ENCODE results near the gene CUX1. TPM values are rescaled to one million over a fixed set of nuclear protein-coding genes. Genes with fewer than 3 reads are reported as not detected.

The CUX1 gene
- total and polyA plus RNA-seq, 2 of the 13 experiments (the other 11 are each of a cell fraction or from before 2014, with no cell fraction given) = 13.7 to 14.9 TPM

DNA sequence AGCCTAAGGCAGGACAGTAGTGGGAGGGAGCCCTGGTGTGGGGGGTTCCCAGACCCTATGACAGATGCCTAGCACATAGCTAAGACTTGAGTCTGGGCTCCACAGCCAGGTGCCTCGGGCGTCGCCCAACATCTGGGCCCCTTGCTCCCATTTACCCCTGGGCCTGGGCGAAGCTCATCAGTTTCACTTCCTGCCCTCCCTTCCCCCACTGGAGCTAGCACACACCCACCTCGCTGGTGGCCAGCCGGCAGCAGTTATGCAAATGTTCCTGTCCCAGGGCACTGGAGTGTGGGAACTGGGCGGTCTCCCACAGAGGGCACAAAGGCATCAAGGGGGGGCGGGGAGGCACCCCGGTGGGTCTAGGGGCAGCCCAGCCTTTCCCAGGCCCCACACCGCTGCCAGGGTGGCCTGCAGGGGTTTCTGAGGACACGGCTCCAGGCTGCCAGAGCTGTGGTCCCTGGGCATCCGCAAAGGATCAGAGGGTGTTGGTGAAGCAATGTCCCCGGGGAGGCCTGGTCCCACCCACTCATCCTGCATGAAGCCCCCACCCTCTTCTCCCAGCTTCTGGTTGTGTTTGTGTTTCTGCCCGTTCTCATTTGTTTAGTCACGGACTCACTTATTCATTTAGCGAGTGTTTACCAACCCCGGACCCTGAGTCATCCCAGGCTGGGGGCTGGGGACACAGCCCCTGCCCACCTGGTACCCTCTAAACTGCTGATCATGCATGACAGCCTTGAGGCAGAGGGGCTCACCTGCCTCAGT lies 489.7 kb downstream of the CUX1 start (continued):
- TF ChIP-seq, protein P1, sequence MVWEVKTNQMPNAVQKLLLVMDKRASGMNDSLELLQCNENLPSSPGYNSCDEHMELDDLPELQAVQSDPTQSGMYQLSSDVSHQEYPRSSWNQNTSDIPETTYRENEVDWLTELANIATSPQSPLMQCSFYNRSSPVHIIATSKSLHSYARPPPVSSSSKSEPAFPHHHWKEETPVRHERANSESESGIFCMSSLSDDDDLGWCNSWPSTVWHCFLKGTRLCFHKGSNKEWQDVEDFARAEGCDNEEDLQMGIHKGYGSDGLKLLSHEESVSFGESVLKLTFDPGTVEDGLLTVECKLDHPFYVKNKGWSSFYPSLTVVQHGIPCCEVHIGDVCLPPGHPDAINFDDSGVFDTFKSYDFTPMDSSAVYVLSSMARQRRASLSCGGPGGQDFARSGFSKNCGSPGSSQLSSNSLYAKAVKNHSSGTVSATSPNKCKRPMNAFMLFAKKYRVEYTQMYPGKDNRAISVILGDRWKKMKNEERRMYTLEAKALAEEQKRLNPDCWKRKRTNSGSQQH (CRISPR knock-in tag; IDR thresholded peaks at IDR 0.05; ENCODE audit: low read depth) = no peak
- TF ChIP-seq, protein P2, sequence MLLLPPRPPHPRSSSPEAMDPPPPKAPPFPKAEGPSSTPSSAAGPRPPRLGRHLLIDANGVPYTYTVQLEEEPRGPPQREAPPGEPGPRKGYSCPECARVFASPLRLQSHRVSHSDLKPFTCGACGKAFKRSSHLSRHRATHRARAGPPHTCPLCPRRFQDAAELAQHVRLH (CRISPR knock-in tag; IDR thresholded peaks at IDR 0.05; ENCODE audit: borderline replicate concordance, low read depth) = no peak; the same call in 1 of the 2 replicates
- no peak for TF ChIP-seq RFXANK (CRISPR knock-in tag; IDR thresholded peaks at IDR 0.05)
- TF ChIP-seq HOXA9 (CRISPR knock-in tag; IDR thresholded peaks at IDR 0.05; ENCODE audit: borderline replicate concordance) = no peak
- TF ChIP-seq ZNF432 (CRISPR knock-in tag; IDR thresholded peaks at IDR 0.05; ENCODE audit: borderline replicate concordance) = no peak
- TF ChIP-seq ZNF12 (CRISPR knock-in tag; IDR thresholded peaks at IDR 0.05) = no peak
- TF ChIP-seq, protein P3, sequence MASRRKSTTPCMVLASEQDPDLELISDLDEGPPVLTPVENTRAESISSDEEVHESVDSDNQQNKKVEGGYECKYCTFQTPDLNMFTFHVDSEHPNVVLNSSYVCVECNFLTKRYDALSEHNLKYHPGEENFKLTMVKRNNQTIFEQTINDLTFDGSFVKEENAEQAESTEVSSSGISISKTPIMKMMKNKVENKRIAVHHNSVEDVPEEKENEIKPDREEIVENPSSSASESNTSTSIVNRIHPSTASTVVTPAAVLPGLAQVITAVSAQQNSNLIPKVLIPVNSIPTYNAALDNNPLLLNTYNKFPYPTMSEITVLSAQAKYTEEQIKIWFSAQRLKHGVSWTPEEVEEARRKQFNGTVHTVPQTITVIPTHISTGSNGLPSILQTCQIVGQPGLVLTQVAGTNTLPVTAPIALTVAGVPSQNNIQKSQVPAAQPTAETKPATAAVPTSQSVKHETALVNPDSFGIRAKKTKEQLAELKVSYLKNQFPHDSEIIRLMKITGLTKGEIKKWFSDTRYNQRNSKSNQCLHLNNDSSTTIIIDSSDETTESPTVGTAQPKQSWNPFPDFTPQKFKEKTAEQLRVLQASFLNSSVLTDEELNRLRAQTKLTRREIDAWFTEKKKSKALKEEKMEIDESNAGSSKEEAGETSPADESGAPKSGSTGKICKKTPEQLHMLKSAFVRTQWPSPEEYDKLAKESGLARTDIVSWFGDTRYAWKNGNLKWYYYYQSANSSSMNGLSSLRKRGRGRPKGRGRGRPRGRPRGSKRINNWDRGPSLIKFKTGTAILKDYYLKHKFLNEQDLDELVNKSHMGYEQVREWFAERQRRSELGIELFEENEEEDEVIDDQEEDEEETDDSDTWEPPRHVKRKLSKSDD (CRISPR knock-in tag; IDR thresholded peaks at IDR 0.05; ENCODE audit: low read depth) = no peak
- TF ChIP-seq, protein P4, sequence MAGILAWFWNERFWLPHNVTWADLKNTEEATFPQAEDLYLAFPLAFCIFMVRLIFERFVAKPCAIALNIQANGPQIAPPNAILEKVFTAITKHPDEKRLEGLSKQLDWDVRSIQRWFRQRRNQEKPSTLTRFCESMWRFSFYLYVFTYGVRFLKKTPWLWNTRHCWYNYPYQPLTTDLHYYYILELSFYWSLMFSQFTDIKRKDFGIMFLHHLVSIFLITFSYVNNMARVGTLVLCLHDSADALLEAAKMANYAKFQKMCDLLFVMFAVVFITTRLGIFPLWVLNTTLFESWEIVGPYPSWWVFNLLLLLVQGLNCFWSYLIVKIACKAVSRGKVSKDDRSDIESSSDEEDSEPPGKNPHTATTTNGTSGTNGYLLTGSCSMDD (CRISPR knock-in tag; IDR thresholded peaks at IDR 0.05) = no peak
- TF ChIP-seq SMAD9 (CRISPR knock-in tag; IDR thresholded peaks at IDR 0.05) = no peak
- TF ChIP-seq BRD4 (CRISPR knock-in tag; IDR thresholded peaks at IDR 0.05) = no peak
- no peak for TF ChIP-seq CBFB (CRISPR knock-in tag; IDR thresholded peaks at IDR 0.05)
- TF ChIP-seq ASH2L (IDR thresholded peaks at IDR 0.05; ENCODE audit: insufficient read length, low read depth, low read length) = no peak
- TF ChIP-seq NCOA5 (CRISPR knock-in tag; IDR thresholded peaks at IDR 0.05) = no peak
- no peak for TF ChIP-seq TCF7L2 (IDR thresholded peaks at IDR 0.05; ENCODE audit: low read depth, low read length)
- TF ChIP-seq, protein P5, sequence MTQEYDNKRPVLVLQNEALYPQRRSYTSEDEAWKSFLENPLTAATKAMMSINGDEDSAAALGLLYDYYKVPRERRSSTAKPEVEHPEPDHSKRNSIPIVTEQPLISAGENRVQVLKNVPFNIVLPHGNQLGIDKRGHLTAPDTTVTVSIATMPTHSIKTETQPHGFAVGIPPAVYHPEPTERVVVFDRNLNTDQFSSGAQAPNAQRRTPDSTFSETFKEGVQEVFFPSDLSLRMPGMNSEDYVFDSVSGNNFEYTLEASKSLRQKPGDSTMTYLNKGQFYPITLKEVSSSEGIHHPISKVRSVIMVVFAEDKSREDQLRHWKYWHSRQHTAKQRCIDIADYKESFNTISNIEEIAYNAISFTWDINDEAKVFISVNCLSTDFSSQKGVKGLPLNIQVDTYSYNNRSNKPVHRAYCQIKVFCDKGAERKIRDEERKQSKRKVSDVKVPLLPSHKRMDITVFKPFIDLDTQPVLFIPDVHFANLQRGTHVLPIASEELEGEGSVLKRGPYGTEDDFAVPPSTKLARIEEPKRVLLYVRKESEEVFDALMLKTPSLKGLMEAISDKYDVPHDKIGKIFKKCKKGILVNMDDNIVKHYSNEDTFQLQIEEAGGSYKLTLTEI (CRISPR knock-in tag; conservative IDR thresholded peaks at IDR 0.05) = no peak
- TF ChIP-seq AGO2 (optimal IDR thresholded peaks at IDR 0.05; ENCODE audit: low read depth, low read length) = no peak
- TF ChIP-seq, protein P6, sequence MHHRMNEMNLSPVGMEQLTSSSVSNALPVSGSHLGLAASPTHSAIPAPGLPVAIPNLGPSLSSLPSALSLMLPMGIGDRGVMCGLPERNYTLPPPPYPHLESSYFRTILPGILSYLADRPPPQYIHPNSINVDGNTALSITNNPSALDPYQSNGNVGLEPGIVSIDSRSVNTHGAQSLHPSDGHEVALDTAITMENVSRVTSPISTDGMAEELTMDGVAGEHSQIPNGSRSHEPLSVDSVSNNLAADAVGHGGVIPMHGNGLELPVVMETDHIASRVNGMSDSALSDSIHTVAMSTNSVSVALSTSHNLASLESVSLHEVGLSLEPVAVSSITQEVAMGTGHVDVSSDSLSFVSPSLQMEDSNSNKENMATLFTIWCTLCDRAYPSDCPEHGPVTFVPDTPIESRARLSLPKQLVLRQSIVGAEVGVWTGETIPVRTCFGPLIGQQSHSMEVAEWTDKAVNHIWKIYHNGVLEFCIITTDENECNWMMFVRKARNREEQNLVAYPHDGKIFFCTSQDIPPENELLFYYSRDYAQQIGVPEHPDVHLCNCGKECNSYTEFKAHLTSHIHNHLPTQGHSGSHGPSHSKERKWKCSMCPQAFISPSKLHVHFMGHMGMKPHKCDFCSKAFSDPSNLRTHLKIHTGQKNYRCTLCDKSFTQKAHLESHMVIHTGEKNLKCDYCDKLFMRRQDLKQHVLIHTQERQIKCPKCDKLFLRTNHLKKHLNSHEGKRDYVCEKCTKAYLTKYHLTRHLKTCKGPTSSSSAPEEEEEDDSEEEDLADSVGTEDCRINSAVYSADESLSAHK (CRISPR knock-in tag; IDR thresholded peaks at IDR 0.05; ENCODE audit: borderline replicate concordance) = no peak
- TF ChIP-seq ZNF468 (CRISPR knock-in tag; IDR thresholded peaks at IDR 0.05) = no peak
- no peak for TF ChIP-seq ZNF564 (CRISPR knock-in tag; IDR thresholded peaks at IDR 0.05)
- TF ChIP-seq ZNF7 (CRISPR knock-in tag; IDR thresholded peaks at IDR 0.05) = no peak
